Smooth muscle cell (in vitro differentiated cells): ENCODE results near the gene CCDC172. TPM values are rescaled to one million over a fixed set of nuclear protein-coding genes. Genes with fewer than 3 reads are reported as not detected.

Source experiments
- DNase-seq: peaks from one replicate; lab custom pipeline; 2025; ENCODE audit not compliant: unreplicated experiment; lab: John Stamatoyannopoulos, UW
- H2AFZ ChIP-seq: fragments of 200-600 bp; sonication (generic); 2 replicates; pipeline ENCODE4 v1.6.0; 2016; ENCODE audit warnings: antibody characterized with exemption, low read depth, mild to moderate bottlenecking
- H3F3A ChIP-seq: fragments of 200-600 bp; sonication (generic); 2 replicates; pipeline ENCODE4 v1.6.0; 2017; ENCODE audit warnings: antibody characterized with exemption, low read depth
- H3K27ac ChIP-seq: fragments of 200-600 bp; sonication (generic); 2 replicates; pipeline ENCODE4 v1.5.1; 2016; ENCODE audit warnings: low read depth, mild to moderate bottlenecking
- H3K27me3 ChIP-seq: fragments of 200-600 bp; sonication (generic); 2 replicates; pipeline ENCODE4 v1.6.1; 2016; ENCODE audit warnings: low read depth, mild to moderate bottlenecking
- H3K36me3 ChIP-seq: fragments of 200-600 bp; sonication (generic); 2 replicates; pipeline ENCODE4 v1.5.1; 2016; ENCODE audit warnings: low read depth
- H3K4me1 ChIP-seq: fragments of 200-600 bp; sonication (generic); 2 replicates; pipeline ENCODE4 v1.5.1; 2016; ENCODE audit warnings: low read depth
- H3K4me2 ChIP-seq: fragments of 200-600 bp; sonication (generic); 2 replicates; pipeline ENCODE4 v1.6.0; 2016; ENCODE audit warnings: mild to moderate bottlenecking
- H3K4me3 ChIP-seq: fragments of 200-600 bp; sonication (generic); 2 replicates; pipeline ENCODE4 v1.5.1; 2016; ENCODE audit warnings: mild to moderate bottlenecking
- H3K79me2 ChIP-seq: fragments of 200-600 bp; sonication (generic); 2 replicates; pipeline ENCODE4 v1.6.0; 2016; ENCODE audit warnings: low read depth, mild to moderate bottlenecking
- H3K9ac ChIP-seq: fragments of 200-600 bp; sonication (generic); 2 replicates; pipeline ENCODE4 v1.6.0; 2016; ENCODE audit warnings: low read depth
- H3K9me3 ChIP-seq: fragments of 200-600 bp; sonication (generic); replicated peaks from 2 replicates; pipeline ENCODE4 v1.5.1; 2016; ENCODE audit warnings: low read depth
- H4K20me1 ChIP-seq: fragments of 200-600 bp; sonication (generic); 2 replicates; pipeline ENCODE4 v1.6.0; 2016; ENCODE audit warnings: low read depth
- WGBS: methylation state at CpG from one replicate; pipeline ENCODE4 v1.1.7; 2016; ENCODE audit warnings: low lambda C conversion rate; 5-methylcytosine and 5-hydroxymethylcytosine counted together
- polyA plus RNA-seq: library from polyadenylated mRNA; unstranded; fragments of >200 nt; fragmentation: Nextera tagmentation; extraction: Ambion mirVana; gene quantifications from 2 replicates; pipeline ENCODE4 v1.2.1, GENCODE V29; 2016
- total RNA-seq: library from RNA; depleted of rRNA; stranded (reverse); fragments of >200 nt; gene quantifications from 2 replicates; pipeline ENCODE4 v1.2.3, GENCODE V29; 2014
- TF ChIP-seq, protein P1 (sequence below): fragments of 200-600 bp; sonication (generic); IDR thresholded peaks from 2 replicates; pipeline ENCODE4 v1.5.1; 2017; ENCODE audit warnings: borderline replicate concordance, mild to moderate bottlenecking, antibody characterized with exemption; ENCODE audit not compliant: insufficient read depth, poor library complexity, severe bottlenecking

Gene CCDC172
- total and polyA plus RNA-seq, 2 experiments from 2014 or later, result not detected

- no peaks in the 10 kb centered on the region for H3K79me2 ChIP-seq
- no peak overlapping the region for H3K4me2 ChIP-seq
Observed at GRCh38 chr10:116353817-116354216, 29.6 kb downstream of the CCDC172 start.

GRCh38 chr10:116355341-116355740 lies 31.1 kb downstream of the CCDC172 start:
- no peak for DNase-seq
- no peak overlapping the region for H3K9ac ChIP-seq
- H3K36me3 ChIP-seq, result no peaks in the 10 kb centered on the region
- WGBS, result 96% methylated on average over 2 of the region's 2 CpGs
- no peaks in the 10 kb centered on the region for H3K79me2 ChIP-seq
- no peaks in the 10 kb centered on the region for H4K20me1 ChIP-seq
- H3F3A ChIP-seq, result no peaks in the 10 kb centered on the region
- TF ChIP-seq, protein P1, sequence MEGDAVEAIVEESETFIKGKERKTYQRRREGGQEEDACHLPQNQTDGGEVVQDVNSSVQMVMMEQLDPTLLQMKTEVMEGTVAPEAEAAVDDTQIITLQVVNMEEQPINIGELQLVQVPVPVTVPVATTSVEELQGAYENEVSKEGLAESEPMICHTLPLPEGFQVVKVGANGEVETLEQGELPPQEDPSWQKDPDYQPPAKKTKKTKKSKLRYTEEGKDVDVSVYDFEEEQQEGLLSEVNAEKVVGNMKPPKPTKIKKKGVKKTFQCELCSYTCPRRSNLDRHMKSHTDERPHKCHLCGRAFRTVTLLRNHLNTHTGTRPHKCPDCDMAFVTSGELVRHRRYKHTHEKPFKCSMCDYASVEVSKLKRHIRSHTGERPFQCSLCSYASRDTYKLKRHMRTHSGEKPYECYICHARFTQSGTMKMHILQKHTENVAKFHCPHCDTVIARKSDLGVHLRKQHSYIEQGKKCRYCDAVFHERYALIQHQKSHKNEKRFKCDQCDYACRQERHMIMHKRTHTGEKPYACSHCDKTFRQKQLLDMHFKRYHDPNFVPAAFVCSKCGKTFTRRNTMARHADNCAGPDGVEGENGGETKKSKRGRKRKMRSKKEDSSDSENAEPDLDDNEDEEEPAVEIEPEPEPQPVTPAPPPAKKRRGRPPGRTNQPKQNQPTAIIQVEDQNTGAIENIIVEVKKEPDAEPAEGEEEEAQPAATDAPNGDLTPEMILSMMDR, result no peak
- no peaks in the 10 kb centered on the region for H3K4me1 ChIP-seq
- H3K27me3 ChIP-seq, result no peaks in the 10 kb centered on the region
- no peak overlapping the region for H3K4me3 ChIP-seq
- no peak overlapping the region for H2AFZ ChIP-seq
- H3K9me3 ChIP-seq, result peaks cover 6% of the 10 kb centered on the region
- H3K27ac ChIP-seq, result no peak overlapping the region
- H3K4me2 ChIP-seq, result no peak overlapping the region

More at GRCh38 chr10:116353817-116354216, 29.6 kb downstream of the CCDC172 start:
- 80% methylated on average over 4 of the region's 4 CpGs for WGBS
- no peak overlapping the region for H2AFZ ChIP-seq
- no peaks in the 10 kb centered on the region for H3K4me1 ChIP-seq
- TF ChIP-seq, protein P1, result no peak
- no peaks in the 10 kb centered on the region for H3K36me3 ChIP-seq
- no peak overlapping the region for H3K9ac ChIP-seq
- no peaks in the 10 kb centered on the region for H4K20me1 ChIP-seq
- H3K27ac ChIP-seq, result no peak overlapping the region
- no peak overlapping the region for H3K4me3 ChIP-seq
- no peak for DNase-seq
- H3K9me3 ChIP-seq, result peaks cover 6% of the 10 kb centered on the region
- no peaks in the 10 kb centered on the region for H3K27me3 ChIP-seq
- no peaks in the 10 kb centered on the region for H3F3A ChIP-seq

GRCh38 chr10:116356833-116357232 lies 32.6 kb downstream of the CCDC172 start:
- no peak for DNase-seq
- peaks cover 6% of the 10 kb centered on the region for H3K9me3 ChIP-seq
- TF ChIP-seq, protein P1, result no peak
- no peak overlapping the region for H3K4me3 ChIP-seq
- H3K27ac ChIP-seq, result no peak overlapping the region
- 93% methylated on average over 4 of the region's 4 CpGs for WGBS
- no peaks in the 10 kb centered on the region for H3K27me3 ChIP-seq
- no peaks in the 10 kb centered on the region for H3K79me2 ChIP-seq
- no peak overlapping the region for H2AFZ ChIP-seq
- no peaks in the 10 kb centered on the region for H4K20me1 ChIP-seq
- H3K9ac ChIP-seq, result no peak overlapping the region
- H3K4me1 ChIP-seq, result no peaks in the 10 kb centered on the region
- H3K36me3 ChIP-seq, result no peaks in the 10 kb centered on the region
- no peak overlapping the region for H3K4me2 ChIP-seq
- no peaks in the 10 kb centered on the region for H3F3A ChIP-seq

DNA sequence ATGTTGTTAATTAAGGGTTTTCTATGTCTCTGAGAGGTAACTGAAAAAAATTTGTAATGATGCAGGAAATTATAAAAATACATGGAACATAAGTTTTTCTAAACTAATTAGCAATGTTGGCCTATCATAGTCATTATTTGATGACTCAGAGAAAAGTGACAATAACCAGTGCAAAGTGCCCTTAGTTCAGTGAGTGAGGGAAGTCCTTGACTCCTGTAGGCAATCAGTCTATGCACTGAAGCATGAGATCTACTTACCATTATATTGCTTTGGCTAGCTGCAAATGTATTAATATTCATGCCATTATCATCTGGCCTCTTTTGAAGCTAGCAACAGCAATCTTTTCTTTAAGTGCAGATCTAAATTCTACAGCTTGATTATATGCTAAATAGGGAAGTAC lies 40.6 kb downstream of the CCDC172 start:
- H3K27ac ChIP-seq, result no peak overlapping the region
- no peaks in the 10 kb centered on the region for H4K20me1 ChIP-seq
- H3K4me2 ChIP-seq, result no peak overlapping the region
- no peak for DNase-seq
- no peaks in the 10 kb centered on the region for H3K4me1 ChIP-seq
- TF ChIP-seq, protein P1, result no peak
- H3K36me3 ChIP-seq, result no peaks in the 10 kb centered on the region
- no peaks in the 10 kb centered on the region for H3K27me3 ChIP-seq
- no peaks in the 10 kb centered on the region for H3F3A ChIP-seq
- H3K79me2 ChIP-seq, result no peaks in the 10 kb centered on the region
- no peaks in the 10 kb centered on the region for H3K9me3 ChIP-seq
- H2AFZ ChIP-seq, result no peak overlapping the region
- no peak overlapping the region for H3K4me3 ChIP-seq
- H3K9ac ChIP-seq, result no peak overlapping the region
